Muscle of leg (tissue), 11 donors: ENCODE results near the gene RFX4. TPM values are rescaled to one million over a fixed set of nuclear protein-coding genes. Genes with fewer than 3 reads are reported as not detected.

Experiments used
- DNase-seq: peaks from one replicate; pipeline ENCODE4 v3.0.0; 2013
- H3K27ac ChIP-seq: one replicate; pipeline ENCODE4 v1.5.1; 2013; ENCODE audit warnings: mild to moderate bottlenecking, low read length, control low read depth
- H3K27me3 ChIP-seq: one replicate; pipeline ENCODE4 v1.6.1; 2013; ENCODE audit warnings: low read length; ENCODE audit not compliant: control insufficient read depth, insufficient read depth
- H3K36me3 ChIP-seq: one replicate; pipeline ENCODE4 v1.6.1; 2013; ENCODE audit warnings: low read length; ENCODE audit not compliant: control insufficient read depth, insufficient read depth
- H3K4me1 ChIP-seq: one replicate; pipeline ENCODE4 v1.6.1; 2013; ENCODE audit warnings: low read length; ENCODE audit not compliant: control insufficient read depth, insufficient read depth
- H3K4me3 ChIP-seq: one replicate; pipeline ENCODE4 v1.5.1; 2013; ENCODE audit warnings: low read length, control low read depth
- H3K9me3 ChIP-seq: replicated peaks from 2 replicates; pipeline ENCODE4 v1.6.1; 2013; ENCODE audit warnings: low read depth, low read length; ENCODE audit not compliant: control insufficient read depth
- WGBS: methylation state at CpG from one replicate; pipeline ENCODE4 v1.1.5; 2013; ENCODE audit warnings: missing lambda C conversion rate; ENCODE audit not compliant: insufficient coverage; 5-methylcytosine and 5-hydroxymethylcytosine counted together
- polyA plus RNA-seq, 8 donors: library from polyadenylated mRNA; unstranded; fragments of 120-200 nt; gene quantifications; one replicate each; pipeline versions ENCODE4 v1.2.1 to v1.2.3, GENCODE V29; 2013; ENCODE audit warnings: inconsistent platforms in 1 of 8, low replicate concordance in 1 of 8; ENCODE audit not compliant: insufficient read length in 8 of 8, insufficient read depth in 1 of 8
- total RNA-seq: library from RNA; stranded (reverse); fragments of 120-200 nt; gene quantifications from one replicate; pipeline ENCODE4 v1.2.4, GENCODE V29; 2013

The RFX4 gene
- total and polyA plus RNA-seq, 9 donors: 0.04 to 0.24 (median 0.11) TPM

GRCh38 chr12:106581543-106582248, 1.1 kb upstream of the RFX4 start:
- no peak overlapping the region for H3K27ac ChIP-seq
- H3K27me3 ChIP-seq: peaks cover 88% of the 10 kb centered on the region
- no peak overlapping the region for H3K4me3 ChIP-seq
- WGBS: under 1% methylated on average over 42 of the region's 52 CpGs
- no peaks in the 10 kb centered on the region for H3K36me3 ChIP-seq
- H3K4me1 ChIP-seq: peaks cover 36% of the 10 kb centered on the region
- peak; percentile 45 for DNase-seq
- no peaks in the 10 kb centered on the region for H3K9me3 ChIP-seq

GRCh38 chr12:106582249-106582591, 584 bp upstream of the RFX4 start:
- Histone ChIP-seq H3K27me3 (peaks cover 93% of the 10 kb centered on the region), H3K27ac (no peak overlapping the region), H3K4me3 (no peak overlapping the region), H3K4me1 (peaks cover 41% of the 10 kb centered on the region), H3K36me3 (no peaks in the 10 kb centered on the region), H3K9me3 (no peaks in the 10 kb centered on the region)
- WGBS: 0% methylated on average over 3 of the region's 16 CpGs
- no peak for DNase-seq

- Histone ChIP-seq H3K4me3 (peak overlapping the region; percentile 35), H3K4me1 (peaks cover 45% of the 10 kb centered on the region), H3K9me3 (no peaks in the 10 kb centered on the region), H3K36me3 (no peaks in the 10 kb centered on the region), H3K27ac (no peak overlapping the region), H3K27me3 (peaks cover 99% of the 10 kb centered on the region)
- 1% methylated on average over 59 of the region's 60 CpGs for WGBS
- DNase-seq: no peak
These were observed 669 bp downstream of the RFX4 start for GRCh38 chr12:106583242-106584103.

GRCh38 chr12:106584104-106585064, 1.6 kb downstream of the RFX4 start:
- peaks cover 99% of the 10 kb centered on the region for H3K27me3 ChIP-seq
- WGBS: 3% methylated on average over 33 of the region's 41 CpGs
- no peak overlapping the region for H3K4me3 ChIP-seq
- peaks cover 45% of the 10 kb centered on the region for H3K4me1 ChIP-seq
- H3K27ac ChIP-seq: no peak overlapping the region
- no peaks in the 10 kb centered on the region for H3K36me3 ChIP-seq
- no peaks in the 10 kb centered on the region for H3K9me3 ChIP-seq
- DNase-seq: no peak

GRCh38 chr12:106585105-106585520, 2.3 kb downstream of the RFX4 start:
- WGBS: 5% methylated on average over 14 of the region's 17 CpGs
- DNase-seq: no peak

GRCh38 chr12:106585521-106586277, 2.9 kb downstream of the RFX4 start:
- under 1% methylated on average over 59 of the region's 63 CpGs for WGBS
- H3K27me3 ChIP-seq: peaks cover 97% of the 10 kb centered on the region
- H3K9me3 ChIP-seq: no peaks in the 10 kb centered on the region
- H3K4me3 ChIP-seq: no peak overlapping the region
- H3K36me3 ChIP-seq: no peaks in the 10 kb centered on the region
- DNase-seq: no peak
- no peak overlapping the region for H3K27ac ChIP-seq
- H3K4me1 ChIP-seq: peaks cover 45% of the 10 kb centered on the region

More at GRCh38 chr12:106585105-106585520, 2.3 kb downstream of the RFX4 start:
- Histone ChIP-seq H3K36me3 (no peaks in the 10 kb centered on the region), H3K9me3 (no peaks in the 10 kb centered on the region), H3K27me3 (peaks cover 98% of the 10 kb centered on the region), H3K27ac (no peak overlapping the region), H3K4me1 (peaks cover 45% of the 10 kb centered on the region), H3K4me3 (no peak overlapping the region)

GRCh38 chr12:106586278-106586802, 3.5 kb downstream of the RFX4 start:
- H3K36me3 ChIP-seq: no peaks in the 10 kb centered on the region
- no peak for DNase-seq

GRCh38 chr12:106586803-106587684, 4.2 kb downstream of the RFX4 start:
- peak overlapping the region; percentile 15 for H3K4me3 ChIP-seq
- H3K36me3 ChIP-seq: no peaks in the 10 kb centered on the region
- no peak overlapping the region for H3K27ac ChIP-seq
- H3K9me3 ChIP-seq: no peaks in the 10 kb centered on the region
- under 1% methylated on average over 56 of the region's 62 CpGs for WGBS
- DNase-seq: peak; percentile 30
- H3K4me1 ChIP-seq: peaks cover 43% of the 10 kb centered on the region
- H3K27me3 ChIP-seq: peaks cover 87% of the 10 kb centered on the region

More at GRCh38 chr12:106586278-106586802, 3.5 kb downstream of the RFX4 start:
- WGBS: 0% methylated on average over 28 of the region's 35 CpGs
- H3K4me3 ChIP-seq: no peak overlapping the region
- H3K4me1 ChIP-seq: peaks cover 43% of the 10 kb centered on the region
- no peaks in the 10 kb centered on the region for H3K9me3 ChIP-seq
- no peak overlapping the region for H3K27ac ChIP-seq
- H3K27me3 ChIP-seq: peaks cover 94% of the 10 kb centered on the region
